Measurements from ENCODE around the gene PHLDA3. TPM values are rescaled to one million over a fixed set of nuclear protein-coding genes. Genes with fewer than 3 reads are reported as not detected.

Gene PHLDA3
- total and polyA plus RNA-seq, 2 donors (not counting 3 experiments of a cell fraction or from before 2014, with no cell fraction given) = 21.4 to 29.5 TPM

DNA sequence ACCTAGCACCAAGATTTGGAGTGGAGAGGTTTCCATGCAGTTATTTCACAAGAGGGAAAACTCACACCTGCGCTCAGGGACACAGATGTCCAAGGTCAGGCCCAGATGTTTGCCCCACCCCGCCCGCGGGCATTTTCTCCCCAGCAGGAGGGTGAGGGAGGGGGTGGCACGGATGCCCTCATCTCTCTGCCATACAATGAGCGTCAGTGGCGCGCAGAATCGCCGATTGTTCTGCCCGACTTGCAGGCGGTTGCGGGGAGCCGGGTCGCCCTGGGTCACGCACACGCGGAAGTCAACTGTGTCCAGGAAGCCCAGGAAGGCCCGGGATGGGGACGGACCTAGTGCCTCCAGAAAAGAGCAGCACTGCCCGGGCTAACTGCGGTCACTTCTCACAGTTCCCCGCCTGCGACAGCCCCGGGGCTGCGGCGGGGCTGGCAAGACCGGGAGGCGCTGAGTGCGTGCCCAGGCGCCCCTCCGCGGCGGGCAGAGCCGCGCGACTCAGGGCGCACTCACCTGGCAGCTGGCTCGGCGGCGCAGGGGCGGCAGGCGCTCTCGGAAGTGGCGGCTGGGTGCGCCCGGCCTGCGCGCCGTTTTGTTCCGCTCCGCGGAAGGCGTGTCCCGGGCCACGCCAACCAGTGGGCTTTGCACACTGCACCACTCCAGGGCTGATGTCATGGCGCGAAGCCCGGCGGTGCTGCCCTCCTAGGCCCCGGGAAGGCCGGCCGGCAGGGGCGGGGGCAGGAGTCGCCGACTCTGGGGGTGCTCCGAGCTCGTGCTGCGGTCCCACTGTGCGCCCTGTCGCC lies 37.8 kb upstream of the PHLDA3 start, which contains the start of gene CSRP1:
Gene CSRP1 (minus strand): TSS at position 567 of the 803 bp plus-strand sequence. CDS start 10,820 bp downstream, outside the sequence.
- FAIRE-seq (peak; percentile 84), DNase-seq (ENCODE audit: low read depth, low spot score) (peak; percentile 74)
- H3K27ac ChIP-seq (ENCODE audit: insufficient read depth, low read depth, low read length) = peak within 1 kb of the TSS; percentile 89
- H3K4me1 ChIP-seq (ENCODE audit: control insufficient read depth, extremely low read depth, insufficient read depth, low read length) = peaks cover 49% of the 10 kb centered on the region
- H3K9me1 ChIP-seq (replicated peaks; ENCODE audit: control insufficient read depth, extremely low read depth, insufficient read depth, low read length) = no peaks in the 10 kb centered on the region
- peaks cover 49% of the 10 kb centered on the region for H3K79me2 ChIP-seq (ENCODE audit: control insufficient read depth, insufficient read depth, low read length)
- intact Hi-C loops (cut with micrococcal nuclease) = loop anchor here (1.0 kb wide), 1 partner anchor 24 kb away; no protein-coding TSS in a partner anchor
- no peaks in the 10 kb centered on the region for H3K27me3 ChIP-seq (ENCODE audit: control insufficient read depth in 2 of 2, insufficient read depth in 2 of 2, low read length in 2 of 2)
- peak within 1 kb of the TSS; percentile 47 to 84 (median 72) for H3K4me3 ChIP-seq (replicated peaks in 1 of 3; ENCODE audit: insufficient read depth in 1 of 3, low read depth in 1 of 3, low read length in 3 of 3)
- H3K36me3 ChIP-seq (ENCODE audit: control insufficient read depth in 2 of 2, extremely low read depth in 1 of 2, insufficient read depth in 2 of 2, low read length in 2 of 2) = no peaks in the 10 kb centered on the region
- ChIA-PET CTCF (interaction anchor here (1.2 to 26.3 kb wide), 2 partner anchors 16 to 71 kb away, joined by 3 to 1317 read pairs; no protein-coding TSS in a partner anchor), POLR2A (interaction anchor here (0.6 to 7.8 kb wide), 5 partner anchors 10 to 440 kb away, joined by 3 to 124 read pairs (median 9); partner anchors contain the start of gene LMOD1)
- TF ChIP-seq MAX (IDR thresholded peaks at IDR 0.05; ENCODE audit: insufficient read depth, insufficient read length) (no peak), CTCF (IDR thresholded peaks at IDR 0.05; ENCODE audit: extremely low read depth in 1 of 2, insufficient read depth in 1 of 2, low read depth in 1 of 2, low read length in 2 of 2) (no peak), MYC (IDR thresholded peaks at IDR 0.05; ENCODE audit: low read depth, low read length) (no peak), EZH2 (IDR thresholded peaks at IDR 0.05; ENCODE audit: borderline replicate concordance, low read depth, low read length, severe bottlenecking) (no peak), JUN (IDR thresholded peaks at IDR 0.05; ENCODE audit: borderline replicate concordance, insufficient read depth, insufficient read length, low read depth) (no peak), POLR2AphosphoS5 (IDR thresholded peaks at IDR 0.05; ENCODE audit: insufficient read depth, low read depth, low read length) (peak; percentile 99), POLR2A (IDR thresholded peaks at IDR 0.05; ENCODE audit: low read depth, low read length) (peak; percentile 96), GATA2 (IDR thresholded peaks at IDR 0.05; ENCODE audit: insufficient read depth, insufficient read length, low read depth, low read length) (no peak), FOS (IDR thresholded peaks at IDR 0.05; ENCODE audit: borderline replicate concordance, insufficient read depth, low read length) (no peak)
- H4K20me1 ChIP-seq (replicated peaks; ENCODE audit: control insufficient read depth, extremely low read depth, insufficient read depth, low read length) = no peaks in the 10 kb centered on the region
- no peaks in the 10 kb centered on the region for H3K9me3 ChIP-seq (replicated peaks; ENCODE audit: control insufficient read depth, insufficient read depth, low read length)
- H2AFZ ChIP-seq (ENCODE audit: low read depth, low read length) = peak within 1 kb of the TSS; percentile 53
- peak within 1 kb of the TSS; percentile 81 for H3K4me2 ChIP-seq (ENCODE audit: insufficient read depth, low read length)
- TSS peak; percentile 34 for BruUV-seq (replicated peaks)
- peak within 1 kb of the TSS; percentile 88 for H3K9ac ChIP-seq (replicated peaks; ENCODE audit: extremely low read depth, insufficient read depth, low read length)
- dilution Hi-C loops (cut with MboI; ENCODE audit: extremely low pct_ligation_motif_present, low sequenced_read_pairs) = no loop called here
